GM18498 (cell line): ENCODE data around the gene TTC7B.

Experiments
- ATAC-seq: cut with Tn5 transposase; IDR thresholded peaks from one replicate; pipeline ENCODE4 v1.9.1; 2021; ENCODE audit warnings: mild to moderate bottlenecking, moderate library complexity; ENCODE audit not compliant: unreplicated experiment

TTC7B gene

DNA sequence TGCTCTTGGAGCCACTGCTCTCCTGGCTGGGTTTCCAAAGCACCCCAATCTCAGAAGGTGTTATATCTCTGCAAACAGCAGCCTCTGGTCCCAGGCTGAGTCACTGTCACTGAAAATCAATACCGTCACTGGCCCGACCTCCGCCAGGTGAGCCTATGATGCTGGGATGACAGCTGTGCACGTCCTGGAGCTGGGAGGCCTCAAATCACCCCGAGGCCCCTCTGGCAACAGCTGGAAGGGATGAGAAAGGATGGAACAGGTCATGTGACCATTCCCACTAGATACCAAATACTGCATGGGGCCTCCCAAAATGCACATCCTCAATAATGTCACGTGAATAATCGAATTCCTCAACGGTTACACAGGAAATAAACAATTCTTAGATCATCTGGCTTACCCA is 190.8 kb downstream of the TTC7B start:
- no peak for ATAC-seq

DNA sequence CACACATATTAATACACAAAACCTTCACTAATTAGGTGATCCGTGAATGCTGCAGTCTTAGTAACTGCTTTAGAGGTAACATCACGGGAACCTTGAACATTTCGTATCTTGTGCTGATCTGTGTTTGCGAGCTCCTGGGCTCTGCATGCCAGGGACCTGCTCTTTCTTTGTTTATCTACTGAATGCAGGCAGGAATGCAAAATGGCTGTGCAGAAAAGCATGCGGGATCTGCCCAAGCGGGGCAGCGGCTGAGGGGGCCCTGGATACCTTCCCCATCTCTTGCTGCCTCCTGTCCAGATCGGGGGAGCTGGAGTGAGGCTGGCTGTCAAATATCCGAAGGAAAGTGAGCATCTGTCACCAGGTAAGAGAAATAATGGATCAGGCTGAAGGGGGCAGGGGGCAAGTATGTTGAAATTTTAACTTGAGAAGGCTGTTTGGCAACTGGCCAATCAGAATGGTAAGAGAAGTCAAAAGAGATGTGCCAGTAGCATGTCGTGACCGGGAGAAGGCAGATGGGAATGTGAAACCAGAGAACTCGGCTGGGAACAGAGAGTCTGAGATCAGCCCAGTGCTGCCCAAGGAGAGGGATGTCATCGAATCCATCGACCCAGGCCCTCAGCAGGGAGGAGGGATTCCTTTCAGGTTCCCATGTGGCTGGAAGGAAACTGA is 191.4 kb downstream of the TTC7B start:
- no peak for ATAC-seq

DNA sequence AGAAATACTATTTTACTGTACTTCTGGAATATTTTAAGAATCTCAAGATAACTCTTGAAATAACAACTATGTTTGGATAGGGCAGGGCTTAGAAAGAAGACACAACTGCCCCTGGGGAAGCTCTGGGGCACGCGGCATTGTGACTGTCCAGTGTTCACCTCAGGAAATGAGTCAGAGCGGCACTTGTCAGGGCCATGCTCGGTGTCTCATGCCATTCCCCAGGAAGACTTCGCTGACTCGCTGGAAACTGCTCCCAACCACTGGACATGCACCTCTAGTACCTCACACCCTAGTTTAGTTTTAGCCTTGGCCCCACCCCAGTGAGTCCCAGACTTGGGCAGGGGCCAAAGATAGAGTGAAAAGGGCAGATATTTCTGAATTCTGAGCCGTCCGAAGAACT is 192.0 kb downstream of the TTC7B start:
- ATAC-seq = no peak

DNA sequence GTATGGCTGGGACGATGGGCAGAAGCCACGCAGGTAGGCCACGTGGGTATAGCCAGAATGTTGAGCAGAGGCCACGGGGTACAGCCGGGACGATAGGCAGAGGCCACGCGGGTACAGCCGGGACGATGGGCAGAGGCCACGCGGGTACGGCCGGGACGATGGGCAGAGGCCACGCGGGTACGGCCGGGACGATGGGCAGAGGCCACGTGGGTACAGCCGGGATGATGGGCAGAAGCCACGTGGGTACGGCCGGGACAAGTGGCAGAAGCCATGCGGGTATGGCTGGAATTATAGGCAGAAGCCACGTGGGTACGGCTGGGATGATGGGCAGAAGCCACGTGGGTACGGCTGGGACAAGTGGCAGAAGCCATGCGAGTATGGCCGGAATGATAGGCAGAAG is 195.0 kb downstream of the TTC7B start:
- ATAC-seq = no peak

DNA sequence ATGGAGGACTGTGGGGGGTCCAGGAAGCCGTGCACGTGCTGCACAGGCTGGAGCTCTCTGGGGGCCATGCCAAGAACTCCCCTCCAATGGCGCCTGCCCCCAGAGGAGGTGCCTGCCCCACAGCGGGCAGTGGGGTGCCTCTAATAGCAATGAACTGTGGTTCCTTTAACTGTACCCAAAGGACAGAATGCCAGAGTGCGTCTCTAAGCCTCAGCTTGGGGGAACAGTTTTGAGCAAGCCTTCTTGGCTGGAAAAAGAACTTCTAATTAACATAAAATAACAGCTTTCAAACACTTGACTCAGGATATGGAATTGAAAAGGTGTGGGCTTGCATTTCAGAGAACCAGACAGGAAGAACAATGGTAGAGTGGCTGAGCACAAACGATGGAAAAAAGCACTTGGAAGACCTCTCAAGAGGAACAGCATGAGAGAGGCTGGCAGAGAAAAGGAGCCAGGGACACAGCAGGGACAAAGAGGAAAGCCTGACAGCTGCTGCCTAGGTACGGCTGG is 195.6 kb downstream of the TTC7B start:
- no peak for ATAC-seq

DNA sequence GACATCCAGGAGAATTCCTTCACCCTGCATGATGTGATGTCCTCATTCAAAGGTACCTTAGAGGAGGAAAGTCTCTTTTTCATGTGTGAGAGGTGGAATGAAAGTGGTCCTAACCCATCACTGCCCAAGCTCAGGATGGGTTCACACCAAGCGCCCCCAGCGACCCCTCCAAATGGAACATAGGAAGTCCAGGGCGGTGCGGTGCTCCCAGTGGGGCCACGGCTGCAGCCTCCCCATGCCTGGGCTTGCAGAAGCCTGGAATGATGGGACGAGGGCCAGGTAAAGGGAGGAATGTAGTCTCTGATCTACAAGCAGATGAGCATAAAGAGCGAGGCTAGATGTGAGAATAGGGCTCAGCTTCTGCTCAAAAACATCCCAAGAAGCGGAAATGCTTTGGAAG is 196.3 kb downstream of the TTC7B start:
- ATAC-seq = no peak

DNA sequence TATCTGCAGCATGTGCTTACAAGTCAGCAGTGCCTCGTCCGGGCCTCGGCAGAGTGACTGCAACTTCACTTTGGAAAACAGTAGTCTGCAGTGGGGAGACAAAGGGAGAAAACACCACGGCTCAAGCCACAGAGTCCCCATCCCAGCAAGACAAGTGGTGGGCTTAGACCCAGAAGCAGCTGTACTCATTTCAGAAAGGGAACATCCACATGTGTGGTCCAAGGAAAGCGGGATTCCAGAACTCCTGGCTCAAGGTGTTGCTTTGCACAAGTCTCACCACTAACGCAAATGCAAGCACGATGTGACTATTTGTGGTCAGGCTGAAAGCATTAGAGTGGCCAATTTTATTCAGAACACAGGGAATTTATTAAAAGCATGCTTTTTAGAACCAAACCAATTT is 198.3 kb downstream of the TTC7B start:
- no peak for ATAC-seq

DNA sequence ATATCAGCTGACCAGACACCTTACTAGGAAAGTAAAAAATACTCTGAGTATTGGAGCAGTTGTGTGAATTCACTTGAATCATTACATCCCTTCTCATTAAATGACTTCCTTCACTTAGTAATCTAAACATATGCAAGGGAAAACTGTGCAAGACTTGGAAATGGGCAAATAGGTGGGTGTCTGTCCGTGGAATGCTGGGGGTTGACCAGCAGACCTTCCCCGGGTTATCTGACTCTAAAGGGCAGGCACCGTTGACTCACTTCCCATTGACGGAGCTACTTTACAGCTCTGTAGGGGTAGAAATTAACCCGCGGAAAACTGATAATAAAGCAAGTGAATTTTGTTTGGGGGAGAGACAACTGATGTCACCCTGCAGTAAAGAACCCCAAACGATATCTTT is 199.3 kb downstream of the TTC7B start:
- no peak for ATAC-seq

DNA sequence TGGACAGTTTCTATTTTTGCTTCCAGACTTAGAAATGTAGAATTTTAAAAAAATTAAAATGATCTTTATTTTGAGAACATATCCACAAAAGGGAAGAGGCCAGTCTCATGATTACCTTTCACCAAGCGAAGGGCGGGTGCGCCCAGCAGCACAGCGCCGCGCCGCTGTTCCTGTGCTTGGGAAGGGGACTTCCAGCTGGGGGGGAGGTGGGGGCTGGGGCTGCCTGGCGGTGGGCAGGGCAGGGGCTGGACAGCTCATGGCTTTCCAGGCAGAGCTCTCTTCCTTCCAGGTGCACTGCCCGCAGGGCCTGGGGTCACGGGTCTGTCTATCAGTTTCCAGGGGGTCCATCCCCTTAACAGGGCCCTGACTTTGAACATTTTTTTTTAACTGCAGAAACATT is 199.9 kb downstream of the TTC7B start:
- ATAC-seq = no peak

DNA sequence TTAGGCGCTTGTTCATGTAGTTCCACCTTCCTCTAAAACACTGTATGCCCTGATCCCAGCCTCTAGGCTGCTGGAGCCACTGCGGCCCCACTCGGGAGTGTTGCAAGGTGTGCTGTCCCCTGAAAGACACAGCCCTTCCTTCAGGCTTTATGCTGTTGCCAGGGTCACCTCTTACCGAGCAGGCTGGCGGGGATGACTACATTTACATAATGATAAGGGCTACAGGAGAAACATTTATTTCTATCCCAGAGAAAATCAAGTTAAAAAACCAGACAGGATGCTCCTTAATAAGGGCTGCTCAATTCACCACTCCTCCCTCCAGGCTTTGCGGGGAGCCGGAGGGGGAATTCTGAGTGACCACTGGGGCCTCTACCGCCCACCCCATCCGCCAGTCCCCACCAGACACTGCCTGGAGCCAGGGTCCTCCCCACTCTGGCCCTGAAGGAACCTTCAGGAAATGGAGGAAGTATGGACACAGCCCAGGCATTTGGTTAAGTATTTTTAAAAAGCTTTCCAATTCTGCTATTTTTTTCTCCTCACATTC is 200.6 kb downstream of the TTC7B start:
- no peak for ATAC-seq

DNA sequence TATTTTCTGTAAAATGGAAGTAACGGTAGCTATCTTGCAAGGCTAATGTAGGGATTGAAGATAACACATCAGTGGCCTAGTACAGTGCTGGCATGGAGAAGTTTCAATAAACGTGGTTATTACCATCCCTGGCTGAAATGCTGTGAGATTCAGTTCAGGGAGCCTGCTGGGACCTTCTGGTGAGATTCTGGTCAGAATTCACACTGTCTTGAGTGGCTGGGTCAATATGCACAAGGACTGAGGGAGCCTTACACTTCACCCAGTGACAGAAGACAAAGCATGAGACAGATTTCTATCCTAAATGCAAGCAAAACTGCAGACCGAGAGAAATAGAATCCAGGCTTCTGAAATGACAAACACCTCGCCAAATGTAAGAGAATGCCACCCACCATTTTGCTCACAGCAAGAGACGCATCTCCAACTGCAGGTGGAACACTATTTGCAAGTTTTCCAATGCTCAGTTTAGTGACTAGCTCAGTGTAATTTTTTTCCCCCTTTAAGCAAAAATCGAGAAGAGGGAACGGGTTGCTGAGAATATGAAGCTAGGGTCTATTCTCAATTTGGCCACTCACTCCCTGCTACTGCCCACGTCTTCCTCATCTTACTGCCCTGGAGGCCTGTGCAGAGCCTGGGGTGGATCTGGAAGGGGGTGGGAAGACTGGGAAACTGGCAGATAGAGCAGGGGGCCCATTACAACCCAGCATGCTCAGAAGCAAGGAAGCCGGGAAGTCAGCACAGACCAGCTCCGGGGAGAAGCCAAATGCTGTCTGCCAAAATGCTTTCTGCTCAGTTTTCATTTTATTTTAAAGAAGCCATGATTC is 201.3 kb downstream of the TTC7B start:
- ATAC-seq = no peak

DNA sequence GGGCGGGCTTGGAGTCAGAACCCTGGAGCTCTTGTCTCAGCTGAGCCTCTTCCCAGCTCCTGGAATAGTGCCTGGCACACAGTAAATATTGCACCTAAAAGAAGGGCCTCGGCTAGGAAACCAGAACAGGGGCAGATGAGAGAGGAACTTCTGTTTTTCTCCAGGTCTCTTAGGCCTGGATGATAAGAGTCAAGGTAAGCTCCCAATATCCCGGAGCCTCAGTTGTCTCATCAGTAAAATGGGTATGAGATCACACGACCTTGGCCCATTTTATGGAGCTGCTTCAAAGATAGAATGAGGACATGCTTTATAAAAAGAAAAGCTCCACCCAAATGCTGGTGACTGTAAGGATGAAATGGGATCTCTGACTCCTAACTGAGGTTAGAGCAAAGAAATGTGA is 202.2 kb downstream of the TTC7B start:
- ATAC-seq = no peak

DNA sequence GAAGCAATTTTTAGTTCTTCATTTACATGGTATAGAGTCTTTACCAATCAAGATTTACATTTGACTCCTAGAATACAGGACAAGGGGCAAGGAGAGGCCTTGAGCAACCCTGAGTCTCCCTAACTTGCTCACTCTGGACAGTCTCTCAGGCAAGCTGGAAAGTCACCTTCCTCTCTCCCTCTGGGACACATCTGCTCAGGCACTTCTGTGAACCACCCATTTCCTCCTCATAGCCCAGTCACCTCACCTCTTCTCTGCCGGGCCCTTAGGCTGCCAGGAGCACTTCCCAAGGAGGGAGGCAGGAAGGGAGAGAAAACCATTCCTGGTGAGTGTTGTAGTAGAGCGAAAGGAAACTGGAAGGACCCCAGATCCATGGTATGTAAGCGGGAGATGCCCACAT is 202.8 kb downstream of the TTC7B start:
- ATAC-seq = no peak

DNA sequence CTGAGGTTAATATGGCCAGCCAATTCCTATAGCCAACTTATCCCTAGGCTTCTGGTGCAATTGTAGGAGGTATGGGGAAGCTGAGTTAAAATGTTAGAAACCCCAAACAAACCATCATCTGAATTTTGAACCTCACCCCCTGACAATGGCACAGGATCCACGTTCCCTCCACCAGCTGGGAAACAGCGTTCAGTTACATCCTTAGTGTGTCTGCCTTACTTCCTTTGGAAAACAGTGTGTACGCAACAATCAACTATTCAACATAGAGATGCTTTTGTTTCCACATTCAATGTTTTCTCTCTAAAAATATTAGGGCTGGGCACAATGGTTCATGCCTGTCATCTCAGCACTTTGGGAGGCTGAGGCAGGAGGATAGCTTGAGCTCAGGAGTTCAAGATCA is 203.4 kb downstream of the TTC7B start:
- no peak for ATAC-seq

DNA sequence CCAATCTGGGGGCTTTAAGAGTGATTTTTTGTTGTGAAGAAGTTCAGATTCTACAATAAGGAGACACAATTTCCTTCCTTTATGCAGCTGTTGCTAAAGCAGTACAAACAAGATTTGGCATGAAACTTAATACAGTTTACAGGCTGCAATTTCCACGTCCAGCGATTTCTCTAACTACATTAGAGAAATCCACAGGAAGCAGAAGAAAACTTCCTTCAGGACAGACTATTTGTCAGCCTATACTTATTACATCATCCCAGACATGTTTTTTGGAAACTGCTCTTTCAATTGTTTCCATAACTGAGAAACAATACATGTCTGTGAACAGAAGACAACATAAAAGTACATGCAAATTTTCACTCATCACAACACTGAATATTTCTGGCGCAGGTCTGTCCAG is 204.3 kb downstream of the TTC7B start:
- no peak for ATAC-seq

DNA sequence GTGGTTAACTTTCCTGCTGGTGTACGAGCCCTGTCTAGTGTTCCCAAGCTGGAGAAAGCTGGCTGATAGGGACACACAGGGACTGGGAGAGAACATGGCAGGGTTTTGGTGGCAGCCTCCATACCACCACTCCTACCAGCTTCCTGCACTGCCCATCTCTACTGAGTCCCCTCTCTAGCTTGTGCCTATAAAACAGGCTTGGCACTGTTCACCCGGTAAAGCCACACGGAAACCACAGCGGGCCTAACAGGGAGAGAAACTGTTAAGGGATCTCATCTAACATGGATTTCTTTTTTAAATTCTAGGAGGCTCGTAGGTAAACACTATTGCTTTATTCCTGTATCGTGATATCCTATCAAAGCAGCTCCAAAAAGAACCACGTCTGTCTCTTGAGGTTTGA is 204.7 kb downstream of the TTC7B start:
- ATAC-seq = no peak

DNA sequence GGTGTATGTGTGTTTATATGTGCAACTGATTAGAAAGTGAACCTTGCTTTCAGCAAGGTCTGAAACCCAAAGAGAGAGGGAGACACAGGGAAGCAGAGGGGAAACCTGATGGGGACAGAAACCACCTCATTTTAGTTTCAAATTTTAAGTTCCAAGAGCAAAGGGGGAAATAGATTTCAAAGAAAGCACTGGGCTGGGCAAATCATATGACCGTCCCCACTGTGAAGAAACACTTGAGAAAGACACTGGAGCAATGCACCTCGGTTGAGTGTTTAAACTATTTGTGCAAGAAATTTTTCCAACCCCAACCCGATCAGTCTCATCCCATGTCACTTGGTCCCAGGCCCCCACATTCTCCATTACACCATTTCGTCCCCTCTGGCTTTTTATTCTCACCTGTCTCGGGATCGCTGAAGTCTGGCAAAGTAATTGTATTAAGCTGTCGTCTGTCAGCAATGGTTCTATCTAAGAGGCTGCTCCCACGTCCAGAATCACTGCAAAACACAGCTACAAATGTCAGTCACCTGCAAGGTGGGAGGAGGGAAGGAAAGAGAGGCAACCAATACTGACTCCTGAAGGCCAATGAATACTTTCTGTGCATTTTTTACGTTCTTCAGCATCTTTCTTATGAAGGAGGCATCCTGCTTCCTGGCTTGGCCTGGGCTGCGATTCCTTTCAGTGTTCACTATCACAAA is 205.7 kb downstream of the TTC7B start:
- no peak for ATAC-seq

DNA sequence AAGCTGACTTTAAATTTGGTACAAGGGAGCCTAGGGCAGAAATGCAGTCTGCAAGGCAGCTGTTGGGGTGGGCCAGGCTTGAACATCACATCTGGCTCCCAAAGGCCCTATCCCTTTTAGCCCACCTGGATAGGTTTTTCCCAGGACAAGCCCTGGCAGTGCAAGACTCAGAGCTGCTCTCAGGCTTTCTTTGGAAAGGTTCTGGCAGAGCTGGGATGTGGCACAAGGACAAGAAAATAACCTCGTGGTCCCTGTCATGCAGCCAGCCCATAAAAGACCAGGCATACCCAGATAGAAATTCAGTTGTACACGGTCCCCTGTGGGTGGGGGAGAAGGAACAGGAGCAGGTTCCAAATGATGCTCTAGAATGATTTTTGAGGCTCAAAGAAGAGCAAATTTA is 206.9 kb downstream of the TTC7B start:
- no peak for ATAC-seq

DNA sequence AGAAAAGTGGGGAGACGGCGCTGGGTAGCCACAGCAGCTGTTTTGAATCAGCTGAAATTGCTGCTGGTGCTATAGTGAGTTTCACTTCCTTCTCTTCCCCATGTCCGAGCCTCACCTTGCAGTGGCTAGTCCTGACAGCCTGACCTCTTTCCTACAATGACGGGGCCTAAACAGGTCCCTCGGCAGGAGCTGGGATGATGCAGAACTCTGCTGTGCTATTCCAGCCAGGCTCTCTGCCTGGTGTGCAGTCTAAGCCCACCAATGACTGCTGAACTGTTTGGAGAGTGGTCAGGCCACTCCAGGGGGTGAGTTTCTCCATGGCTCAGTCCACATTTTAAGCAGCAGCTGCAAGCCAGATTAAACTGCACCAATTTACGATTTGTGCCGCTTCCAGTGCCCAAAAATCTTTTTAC is 207.3 kb downstream of the TTC7B start:
- peak; percentile 55 for ATAC-seq

DNA sequence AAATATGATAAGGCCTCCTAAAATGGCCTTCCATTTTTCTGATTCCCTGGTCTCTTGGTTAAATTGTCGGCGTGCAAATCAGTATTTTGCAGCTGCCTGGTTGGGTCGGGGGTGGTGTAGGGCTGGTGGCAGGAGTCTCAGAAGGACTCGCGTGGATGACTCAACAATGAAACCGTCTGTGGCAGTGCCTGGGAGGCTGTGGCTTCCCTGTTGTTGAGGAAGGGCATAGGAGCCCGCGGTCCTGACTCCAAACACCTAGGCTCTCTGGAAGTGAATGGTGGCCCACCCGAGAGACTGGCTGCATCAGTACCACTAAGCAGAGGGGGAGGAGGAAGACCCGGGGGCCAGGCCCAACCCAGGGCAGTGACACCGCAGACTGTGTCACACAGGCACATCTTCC is 207.9 kb downstream of the TTC7B start:
- no peak for ATAC-seq

DNA sequence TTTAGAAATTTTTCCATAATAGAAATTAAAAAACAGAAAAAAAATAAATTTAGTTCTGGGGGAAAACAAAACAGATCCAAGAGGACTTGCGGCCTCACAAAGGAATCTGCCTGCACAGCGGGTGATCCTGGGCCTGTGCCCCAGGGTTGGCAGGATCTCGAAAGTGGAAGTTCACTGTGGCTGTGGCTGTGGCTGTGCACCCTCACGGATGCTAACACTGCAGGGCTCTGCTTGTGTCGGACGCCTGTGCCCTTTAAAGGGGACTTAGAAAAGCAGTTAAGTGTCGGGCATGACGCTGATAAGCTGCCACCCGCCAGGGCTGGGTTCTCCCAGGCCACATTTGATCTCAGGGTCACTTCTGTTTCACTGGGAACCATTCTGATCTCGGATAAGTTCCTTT is 209.1 kb downstream of the TTC7B start:
- no peak for ATAC-seq

DNA sequence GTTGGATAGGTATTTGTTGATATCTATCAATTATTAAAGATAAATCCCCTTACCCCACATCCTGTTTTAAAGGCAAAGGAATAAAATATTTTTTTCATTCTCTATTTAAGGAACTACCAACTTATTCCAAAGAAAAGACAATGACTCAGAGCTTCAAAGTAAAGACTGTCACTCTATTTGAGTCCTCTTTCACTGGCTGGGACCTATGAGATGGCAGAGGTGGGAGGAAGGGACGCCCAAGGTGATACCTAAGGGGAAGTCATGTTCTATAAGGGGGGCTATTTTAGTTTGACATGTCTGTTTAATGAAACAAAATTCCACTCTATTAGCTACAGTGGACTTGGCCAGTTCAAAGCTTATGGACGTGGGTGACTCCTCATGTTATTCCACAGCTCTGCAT is 209.8 kb downstream of the TTC7B start:
- no peak for ATAC-seq
